Measurements from ENCODE around the gene DUS1L. TPM values are rescaled to one million over a fixed set of nuclear protein-coding genes. Genes with fewer than 3 reads are reported as not detected.

Gene DUS1L
- total RNA-seq, 1 experiment from 2014 or later: 129 TPM

- Histone ChIP-seq H3K4me3 (ENCODE audit: low read depth, low read length) (no peak overlapping the region), H3K27me3 (replicated peaks; ENCODE audit: control insufficient read depth, insufficient read depth, low read length) (no peaks in the 10 kb centered on the region), H3K9me3 (no peaks in the 10 kb centered on the region), H3K36me3 (ENCODE audit: control insufficient read depth, insufficient read depth, low read length) (peaks cover 6% of the 10 kb centered on the region), H3K4me1 (no peaks in the 10 kb centered on the region)
- H3K9me3 Mint-ChIP-seq (ENCODE audit: unreplicated experiment): no peaks in the 10 kb centered on the region
- no peak overlapping the region for H3K4me3 Mint-ChIP-seq (ENCODE audit: unreplicated experiment)
- DNase-seq: no peak
- H3K36me3 Mint-ChIP-seq (ENCODE audit: insufficient read depth, unreplicated experiment): peaks cover 78% of the 10 kb centered on the region
- intact Hi-C loops (cut with micrococcal nuclease; ENCODE audit: unreplicated experiment): no loop called here
- ChIA-PET CTCF (no interaction called here), POLR2A (interaction anchor here (0.7 kb wide), 1 partner anchor 15 kb away, joined by 3 read pairs; no protein-coding TSS in a partner anchor)
- H3K4me1 Mint-ChIP-seq (ENCODE audit: low read depth, unreplicated experiment): no peaks in the 10 kb centered on the region
- no peak overlapping the region for H3K27ac Mint-ChIP-seq (ENCODE audit: unreplicated experiment)
- H3K27me3 Mint-ChIP-seq (ENCODE audit: insufficient read depth, unreplicated experiment): no peaks in the 10 kb centered on the region
- no peak for TF ChIP-seq CTCF (IDR thresholded peaks at IDR 0.05; ENCODE audit: insufficient read depth in 1 of 2, low read depth in 1 of 2, low read length in 1 of 2, severe bottlenecking in 1 of 2, unreplicated experiment in 1 of 2)
- no TSS peak for BruUV-seq (replicated peaks)
Observed at GRCh38 chr17:82083533-82084359, 18.1 kb upstream of the DUS1L start.

GRCh38 chr17:82083009-82083408 is 17.4 kb upstream of the DUS1L start:
- no peaks in the 10 kb centered on the region for H3K9me3 Mint-ChIP-seq (ENCODE audit: unreplicated experiment)
- TF ChIP-seq CTCF (IDR thresholded peaks at IDR 0.05; ENCODE audit: insufficient read depth in 1 of 2, low read depth in 1 of 2, low read length in 1 of 2, severe bottlenecking in 1 of 2, unreplicated experiment in 1 of 2): no peak
- BruUV-seq (replicated peaks): TSS peak; percentile 25
- H3K4me3 Mint-ChIP-seq (ENCODE audit: unreplicated experiment): no peak overlapping the region
- Histone ChIP-seq H3K9me3 (no peaks in the 10 kb centered on the region), H3K36me3 (ENCODE audit: control insufficient read depth, insufficient read depth, low read length) (peaks cover 6% of the 10 kb centered on the region), H3K4me3 (ENCODE audit: low read depth, low read length) (no peak overlapping the region), H3K4me1 (no peaks in the 10 kb centered on the region), H3K27me3 (replicated peaks; ENCODE audit: control insufficient read depth, insufficient read depth, low read length) (no peaks in the 10 kb centered on the region)
- CTCF ChIA-PET: no interaction called here
- DNase-seq: no peak
- H3K4me1 Mint-ChIP-seq (ENCODE audit: low read depth, unreplicated experiment): no peaks in the 10 kb centered on the region
- peaks cover 80% of the 10 kb centered on the region for H3K36me3 Mint-ChIP-seq (ENCODE audit: insufficient read depth, unreplicated experiment)
- intact Hi-C loops (cut with micrococcal nuclease; ENCODE audit: unreplicated experiment): no loop called here
- no peaks in the 10 kb centered on the region for H3K27me3 Mint-ChIP-seq (ENCODE audit: insufficient read depth, unreplicated experiment)
- no peak overlapping the region for H3K27ac Mint-ChIP-seq (ENCODE audit: unreplicated experiment)
- POLR2A ChIA-PET: interaction anchor here (0.7 kb wide), 1 partner anchor 16 kb away, joined by 3 read pairs; no protein-coding TSS in a partner anchor

- no peak for TF ChIP-seq CTCF (IDR thresholded peaks at IDR 0.05; ENCODE audit: insufficient read depth in 1 of 2, low read depth in 1 of 2, low read length in 1 of 2, severe bottlenecking in 1 of 2, unreplicated experiment in 1 of 2)
- Mint-ChIP-seq H3K4me3 (ENCODE audit: unreplicated experiment) (no peak overlapping the region), H3K9me3 (ENCODE audit: unreplicated experiment) (no peaks in the 10 kb centered on the region), H3K36me3 (ENCODE audit: insufficient read depth, unreplicated experiment) (peaks cover 82% of the 10 kb centered on the region), H3K27me3 (ENCODE audit: insufficient read depth, unreplicated experiment) (no peaks in the 10 kb centered on the region), H3K27ac (ENCODE audit: unreplicated experiment) (no peak overlapping the region), H3K4me1 (ENCODE audit: low read depth, unreplicated experiment) (no peaks in the 10 kb centered on the region)
- H3K27me3 ChIP-seq (replicated peaks; ENCODE audit: control insufficient read depth, insufficient read depth, low read length): no peaks in the 10 kb centered on the region
- H3K4me3 ChIP-seq (ENCODE audit: low read depth, low read length): no peak overlapping the region
- DNase-seq: no peak
- ChIA-PET POLR2A (no interaction called here), CTCF (no interaction called here)
- no peaks in the 10 kb centered on the region for H3K9me3 ChIP-seq
- BruUV-seq (replicated peaks): no TSS peak
- H3K36me3 ChIP-seq (ENCODE audit: control insufficient read depth, insufficient read depth, low read length): peaks cover 6% of the 10 kb centered on the region
- H3K4me1 ChIP-seq: no peaks in the 10 kb centered on the region
- intact Hi-C loops (cut with micrococcal nuclease; ENCODE audit: unreplicated experiment): no loop called here
Observed at GRCh38 chr17:82082456-82082855, 16.9 kb upstream of the DUS1L start.
